Adrenal gland (tissue), 5 donors: ENCODE results near the gene FOXB1.

Experiments
- CTCF ChIP-seq, 6 experiments: fragments of 450-650 bp in 4 of 6; fragments of 200-600 bp in 2 of 6; sonication (generic) in 1 of 6; IDR thresholded peaks; 1 replicate in 5 of 6; 2 replicates in 1 of 6; pipeline versions ENCODE4 v1.5.1 to v1.8.0; 2016 to 2021; ENCODE audit warnings: antibody characterized with exemption in 6 of 6, mild to moderate bottlenecking in 2 of 6, moderate library complexity in 1 of 6
- POLR2A ChIP-seq, 2 donors: fragments of 450-650 bp; IDR thresholded peaks; one replicate each; pipeline ENCODE4 v1.6.1; 2017; ENCODE audit warnings: antibody characterized with exemption in 2 of 2, mild to moderate bottlenecking in 2 of 2, moderate library complexity in 1 of 2
- donor health status: DM: no; HTN: no; CAD: no.

GRCh38 chr15:60010858-60011257, 6.7 kb downstream of the FOXB1 start:
- TF ChIP-seq CTCF (IDR thresholded peaks at IDR 0.05), result no peak
- TF ChIP-seq POLR2A (IDR thresholded peaks at IDR 0.05), result no peak
